HG03064 (cell line): ENCODE data around the gene PAK2.
"Not testable (repeated sequence)": the region's sequence is repeated elsewhere in the genome, so short reads cannot be mapped to it uniquely, and the experiment has no call there.

Source experiments
- ATAC-seq: cut with Tn5 transposase; IDR thresholded peaks from one replicate; pipeline ENCODE4 v1.9.1; 2021; ENCODE audit warnings: low read depth; ENCODE audit not compliant: unreplicated experiment

The PAK2 gene

GRCh38 chr3:196735751-196736150 is 3.9 kb upstream of the PAK2 start:
- no peak for ATAC-seq

GRCh38 chr3:196736670-196737374 is 2.8 kb upstream of the PAK2 start:
- ATAC-seq: no peak

- ATAC-seq: no peak
These were observed 2.0 kb upstream of the PAK2 start for GRCh38 chr3:196737655-196738054.

GRCh38 chr3:196740481-196741248 is 1.0 kb downstream of the PAK2 start:
- ATAC-seq: no peak

GRCh38 chr3:196741249-196741889 is 1.7 kb downstream of the PAK2 start:
- no peak for ATAC-seq

- ATAC-seq: not testable (repeated sequence)
These were observed 3.9 kb downstream of the PAK2 start for GRCh38 chr3:196743569-196743968.

GRCh38 chr3:196749125-196749524 is 9.5 kb downstream of the PAK2 start:
- ATAC-seq: no peak

GRCh38 chr3:196753201-196753600 is 13.5 kb downstream of the PAK2 start:
- no peak for ATAC-seq

GRCh38 chr3:196754091-196754981 is 14.7 kb downstream of the PAK2 start:
- ATAC-seq: no peak

GRCh38 chr3:196756732-196757131 is 17.1 kb downstream of the PAK2 start:
- ATAC-seq: no peak

- no peak for ATAC-seq
These were observed 18.5 kb downstream of the PAK2 start for GRCh38 chr3:196757876-196758739.

GRCh38 chr3:196763179-196763578 is 23.5 kb downstream of the PAK2 start:
- no peak for ATAC-seq

- ATAC-seq: no peak
These were observed 25.8 kb downstream of the PAK2 start for GRCh38 chr3:196765454-196765853.

GRCh38 chr3:196771067-196771466 is 31.4 kb downstream of the PAK2 start:
- ATAC-seq: no peak

GRCh38 chr3:196772102-196772501 is 32.4 kb downstream of the PAK2 start:
- ATAC-seq: no peak

GRCh38 chr3:196772897-196773296 is 33.2 kb downstream of the PAK2 start:
- ATAC-seq: no peak

GRCh38 chr3:196774191-196774820 is 34.6 kb downstream of the PAK2 start:
- ATAC-seq: no peak

- no peak for ATAC-seq
These were observed 35.3 kb downstream of the PAK2 start for GRCh38 chr3:196774848-196775422.

- no peak for ATAC-seq
These were observed 36.3 kb downstream of the PAK2 start for GRCh38 chr3:196775938-196776337.
